ENCODE data around the gene GPR15LG.

The GPR15LG gene

DNA sequence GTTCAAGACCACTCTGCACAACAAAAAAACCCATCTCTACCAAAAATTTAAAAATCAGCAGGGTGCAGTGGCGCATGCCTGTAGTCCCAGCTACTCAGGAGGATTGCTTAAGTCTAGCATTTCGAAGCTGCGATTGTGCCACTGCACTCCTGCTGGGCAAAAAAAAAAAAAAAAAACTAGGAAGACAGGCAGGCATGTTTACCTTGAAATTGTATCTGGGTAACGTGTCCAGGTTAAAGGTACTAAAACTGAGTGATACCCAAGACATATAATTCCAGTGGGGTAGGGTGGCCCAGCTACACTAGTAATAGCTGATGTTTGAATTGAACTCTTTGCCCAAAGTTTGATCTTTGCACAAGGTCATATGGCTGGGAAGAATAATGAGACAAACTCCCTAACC lies 18.1 kb upstream of the GPR15LG start:
- no peaks in the 10 kb centered on the region for H3K9me3 ChIP-seq (replicated peaks; ENCODE audit: insufficient read depth, low read length)
- DNase-seq, result no peak
- no peak overlapping the region for H3K9ac ChIP-seq (ENCODE audit: low read length)
- H3K27me3 ChIP-seq (replicated peaks; ENCODE audit: insufficient read depth, low read length), result no peaks in the 10 kb centered on the region
- 0 out of 2 replicates have a peak, but pooled peaks cover 5% of the 10 kb centered on the region for H4K20me1 ChIP-seq (ENCODE audit: insufficient read depth, low read length)
- H3K36me3 ChIP-seq (replicated peaks; ENCODE audit: insufficient read depth, low read length), result peaks cover 22% of the 10 kb centered on the region
- H3K79me2 ChIP-seq (ENCODE audit: low read length), result no peaks in the 10 kb centered on the region
- no peak overlapping the region for H3K4me2 ChIP-seq (ENCODE audit: low read depth, low read length)
- no peak overlapping the region for H3K4me3 ChIP-seq (ENCODE audit: low read length)
- H2AFZ ChIP-seq (ENCODE audit: low read length), result no peak overlapping the region
- no peak overlapping the region for H3K27ac ChIP-seq (ENCODE audit: low read length)
- TF ChIP-seq, protein P1, sequence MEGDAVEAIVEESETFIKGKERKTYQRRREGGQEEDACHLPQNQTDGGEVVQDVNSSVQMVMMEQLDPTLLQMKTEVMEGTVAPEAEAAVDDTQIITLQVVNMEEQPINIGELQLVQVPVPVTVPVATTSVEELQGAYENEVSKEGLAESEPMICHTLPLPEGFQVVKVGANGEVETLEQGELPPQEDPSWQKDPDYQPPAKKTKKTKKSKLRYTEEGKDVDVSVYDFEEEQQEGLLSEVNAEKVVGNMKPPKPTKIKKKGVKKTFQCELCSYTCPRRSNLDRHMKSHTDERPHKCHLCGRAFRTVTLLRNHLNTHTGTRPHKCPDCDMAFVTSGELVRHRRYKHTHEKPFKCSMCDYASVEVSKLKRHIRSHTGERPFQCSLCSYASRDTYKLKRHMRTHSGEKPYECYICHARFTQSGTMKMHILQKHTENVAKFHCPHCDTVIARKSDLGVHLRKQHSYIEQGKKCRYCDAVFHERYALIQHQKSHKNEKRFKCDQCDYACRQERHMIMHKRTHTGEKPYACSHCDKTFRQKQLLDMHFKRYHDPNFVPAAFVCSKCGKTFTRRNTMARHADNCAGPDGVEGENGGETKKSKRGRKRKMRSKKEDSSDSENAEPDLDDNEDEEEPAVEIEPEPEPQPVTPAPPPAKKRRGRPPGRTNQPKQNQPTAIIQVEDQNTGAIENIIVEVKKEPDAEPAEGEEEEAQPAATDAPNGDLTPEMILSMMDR (IDR thresholded peaks at IDR 0.05; ENCODE audit: low read length), result no peak
- no peak for TF ChIP-seq EZH2phosphoT487 (IDR thresholded peaks at IDR 0.05; ENCODE audit: low read length)
- TF ChIP-seq EZH2 (optimal IDR thresholded peaks at IDR 0.05; ENCODE audit: low read depth, low read length), result no peak
- H3K9me2 ChIP-seq (replicated peaks; ENCODE audit: insufficient read depth, low read length), result no peaks in the 10 kb centered on the region
- no peaks in the 10 kb centered on the region for H3F3A ChIP-seq (ENCODE audit: insufficient read depth, low read length)
- H3K4me1 ChIP-seq (ENCODE audit: low read length), result no peaks in the 10 kb centered on the region

DNA sequence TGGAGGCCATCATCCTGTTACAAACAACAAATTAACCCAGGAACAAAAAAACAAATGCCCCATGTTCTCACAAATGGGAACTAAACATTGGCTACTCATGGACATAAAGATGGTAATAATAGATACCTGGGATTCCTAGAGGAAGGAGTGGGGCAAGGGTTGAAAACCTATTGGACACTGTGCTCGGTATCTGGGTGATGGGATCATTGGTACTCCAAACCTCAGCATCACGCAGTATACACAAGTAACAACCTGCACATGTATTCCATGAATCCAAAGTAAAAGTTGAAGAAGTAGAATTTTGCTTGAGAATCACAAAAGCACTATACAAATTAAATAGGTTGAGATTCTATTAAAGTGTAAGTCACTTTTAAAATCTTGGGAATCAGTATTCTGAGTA lies 17.6 kb upstream of the GPR15LG start:
- Histone ChIP-seq H3K27ac (ENCODE audit: low read length) (no peak overlapping the region), H3K9ac (ENCODE audit: low read length) (no peak overlapping the region), H3K4me1 (ENCODE audit: low read length) (no peaks in the 10 kb centered on the region), H3K4me2 (ENCODE audit: low read depth, low read length) (no peak overlapping the region), H3K9me2 (replicated peaks; ENCODE audit: insufficient read depth, low read length) (no peaks in the 10 kb centered on the region), H3F3A (ENCODE audit: insufficient read depth, low read length) (no peaks in the 10 kb centered on the region), H3K79me2 (ENCODE audit: low read length) (no peaks in the 10 kb centered on the region), H3K36me3 (replicated peaks; ENCODE audit: insufficient read depth, low read length) (peaks cover 18% of the 10 kb centered on the region), H4K20me1 (ENCODE audit: insufficient read depth, low read length) (0 out of 2 replicates have a peak, but pooled peaks cover 5% of the 10 kb centered on the region), H3K9me3 (replicated peaks; ENCODE audit: insufficient read depth, low read length) (no peaks in the 10 kb centered on the region), H3K27me3 (replicated peaks; ENCODE audit: insufficient read depth, low read length) (no peaks in the 10 kb centered on the region), H3K4me3 (ENCODE audit: low read length) (no peak overlapping the region), H2AFZ (ENCODE audit: low read length) (no peak overlapping the region)
- TF ChIP-seq EZH2 (optimal IDR thresholded peaks at IDR 0.05; ENCODE audit: low read depth, low read length), result no peak
- TF ChIP-seq, protein P1 (IDR thresholded peaks at IDR 0.05; ENCODE audit: low read length), result no peak
- TF ChIP-seq EZH2phosphoT487 (IDR thresholded peaks at IDR 0.05; ENCODE audit: low read length), result no peak
- no peak for DNase-seq

DNA sequence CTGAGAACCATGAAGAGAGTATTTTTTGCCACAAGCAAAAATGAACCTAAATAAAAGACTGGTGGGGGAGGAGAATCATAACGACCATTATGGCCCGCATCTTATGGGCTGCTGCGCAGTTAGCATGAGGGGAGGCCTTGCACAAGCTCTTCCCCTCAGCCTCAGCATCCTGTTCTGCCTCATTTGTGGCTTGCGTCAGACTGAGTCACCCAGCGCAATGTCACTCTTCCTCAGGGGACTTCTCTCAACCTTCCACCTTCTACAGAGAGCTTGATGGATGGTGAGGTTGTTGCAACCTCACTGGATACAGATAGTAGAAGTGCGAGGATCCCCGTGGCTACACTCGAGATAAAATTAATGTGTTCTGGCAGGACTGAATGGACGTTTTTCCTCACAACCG lies 16.8 kb upstream of the GPR15LG start:
- Histone ChIP-seq H3K4me3 (ENCODE audit: low read length) (no peak overlapping the region), H3F3A (ENCODE audit: insufficient read depth, low read length) (no peaks in the 10 kb centered on the region), H3K36me3 (replicated peaks; ENCODE audit: insufficient read depth, low read length) (peaks cover 11% of the 10 kb centered on the region; the same call in 1 of the 2 replicates), H3K9me2 (replicated peaks; ENCODE audit: insufficient read depth, low read length) (no peaks in the 10 kb centered on the region), H2AFZ (ENCODE audit: low read length) (no peak overlapping the region), H3K4me1 (ENCODE audit: low read length) (no peaks in the 10 kb centered on the region), H3K4me2 (ENCODE audit: low read depth, low read length) (no peak overlapping the region), H3K79me2 (ENCODE audit: low read length) (no peaks in the 10 kb centered on the region), H3K9me3 (replicated peaks; ENCODE audit: insufficient read depth, low read length) (no peaks in the 10 kb centered on the region), H3K27me3 (replicated peaks; ENCODE audit: insufficient read depth, low read length) (no peaks in the 10 kb centered on the region), H3K9ac (ENCODE audit: low read length) (no peak overlapping the region), H4K20me1 (ENCODE audit: insufficient read depth, low read length) (0 out of 2 replicates have a peak, but pooled peaks cover 5% of the 10 kb centered on the region), H3K27ac (ENCODE audit: low read length) (no peak overlapping the region)
- TF ChIP-seq EZH2phosphoT487 (IDR thresholded peaks at IDR 0.05; ENCODE audit: low read length), result no peak
- no peak for TF ChIP-seq EZH2 (optimal IDR thresholded peaks at IDR 0.05; ENCODE audit: low read depth, low read length)
- TF ChIP-seq, protein P1 (IDR thresholded peaks at IDR 0.05; ENCODE audit: low read length), result no peak
- no peak for DNase-seq
